OCI-LY7 (cell line): Measurements from ENCODE around the gene DGKZ. TPM values are rescaled to one million over a fixed set of nuclear protein-coding genes. Genes with fewer than 3 reads are reported as not detected.

ENCODE experiments used
- BruUV-seq: library from RNA; stranded (reverse); fragments of 400-500 nt; replicated peaks from 2 replicates; lab custom pipeline; 2021; lab: Mats Ljungman, UMichigan
- CTCF ChIA-PET: fragments of 300-600 bp; sonication (Branson Sonifier 250); formaldehyde crosslinking; loops from one replicate; lab custom pipeline; 2022; ENCODE audit warnings: antibody characterized with exemption; ENCODE audit not compliant: unreplicated experiment; lab: Charles Lee
- POLR2A ChIA-PET: fragments of 300-600 bp; sonication (Branson Sonifier 250); formaldehyde crosslinking; loops from one replicate; lab custom pipeline; 2022; ENCODE audit warnings: antibody characterized with exemption; lab: Charles Lee
- DNase-seq: peaks from one replicate; pipeline ENCODE4 v3.0.0-alpha.2; 2015; ENCODE audit warnings: low spot score
- H2AFZ ChIP-seq: fragments of 200-600 bp; sonication (generic), shearing (Covaris generic); 2 replicates; pipeline ENCODE4 v1.6.1; 2014; ENCODE audit warnings: mild to moderate bottlenecking, antibody characterized with exemption, low read length, moderate library complexity
- H3K27ac ChIP-seq: fragments of 200-600 bp; sonication (generic); 2 replicates; pipeline ENCODE4 v1.5.1; 2014; ENCODE audit warnings: mixed run types, low read depth, mild to moderate bottlenecking, moderate library complexity, low read length, inconsistent platforms; ENCODE audit not compliant: poor library complexity, severe bottlenecking
- H3K36me3 ChIP-seq: fragments of 200-600 bp; sonication (generic); 2 replicates; pipeline ENCODE4 v1.6.1; 2014; ENCODE audit warnings: mild to moderate bottlenecking, antibody characterized with exemption, low read length, moderate library complexity, mixed read lengths; ENCODE audit not compliant: insufficient read depth
- H3K4me1 ChIP-seq: fragments of 200-600 bp; sonication (generic); 2 replicates; pipeline ENCODE4 v1.5.1; 2014; ENCODE audit warnings: mild to moderate bottlenecking, low read length; ENCODE audit not compliant: insufficient read depth, poor library complexity, severe bottlenecking
- H3K4me2 ChIP-seq: fragments of 200-600 bp; sonication (generic); 2 replicates; pipeline ENCODE4 v1.6.1; 2014; ENCODE audit warnings: mild to moderate bottlenecking, low read length
- H3K4me3 ChIP-seq: fragments of 200-600 bp; sonication (generic); 2 replicates; pipeline ENCODE4 v1.5.1; 2014; ENCODE audit warnings: mild to moderate bottlenecking, low read depth, low read length; ENCODE audit not compliant: poor library complexity, severe bottlenecking
- H3K79me2 ChIP-seq: fragments of 200-600 bp; sonication (generic); 2 replicates; pipeline ENCODE4 v1.6.1; 2016; ENCODE audit warnings: low read depth, mild to moderate bottlenecking, low read length, moderate library complexity, mixed read lengths; ENCODE audit not compliant: insufficient read depth
- H3K9me2 ChIP-seq: fragments of 200-600 bp; sonication (generic); 2 replicates; pipeline ENCODE4 v1.6.1; 2016; ENCODE audit warnings: mild to moderate bottlenecking, low read length, mixed read lengths; ENCODE audit not compliant: insufficient read depth
- H3K9me3 ChIP-seq: fragments of 200-600 bp; sonication (generic); 2 replicates; pipeline ENCODE4 v1.6.1; 2014; ENCODE audit warnings: mild to moderate bottlenecking, mixed run types, low read length, mixed read lengths
- H4K20me1 ChIP-seq: fragments of 200-600 bp; sonication (generic); 2 replicates; pipeline ENCODE4 v1.6.1; 2014; ENCODE audit warnings: mild to moderate bottlenecking, antibody characterized with exemption, low read length, moderate library complexity, mixed read lengths; ENCODE audit not compliant: insufficient read depth
- EZH2phosphoT487 ChIP-seq: fragments of 200-600 bp; sonication (generic); IDR thresholded peaks from 2 replicates; pipeline ENCODE4 v1.6.1; 2018; ENCODE audit warnings: low read depth, borderline replicate concordance, mild to moderate bottlenecking, mixed run types, antibody characterized with exemption, low read length, moderate library complexity, mixed read lengths
- intact Hi-C: fragments of 100-400 bp; cut with micrococcal nuclease; formaldehyde crosslinking; loops from one replicate; pipeline ENCODE4 v1.10.0; 2022; ENCODE audit not compliant: unreplicated experiment
- total RNA-seq, 2 experiments: library from RNA; depleted of rRNA in 1 of 2; stranded (reverse); fragments of >200 nt in 1 of 2; shearing (Covaris generic) in 1 of 2; gene quantifications; 2 replicates each; pipeline ENCODE4 v1.2.3, GENCODE V29; 2014 to 2022
- TF ChIP-seq, protein P1 (sequence below): fragments of 200-600 bp; sonication (generic); conservative IDR thresholded peaks from 2 replicates; pipeline ENCODE4 v1.5.1; 2014; ENCODE audit warnings: mild to moderate bottlenecking, antibody characterized with exemption, low read length, moderate library complexity, mixed read lengths

Gene DGKZ
- total RNA-seq, 2 experiments from 2014 or later: 134 to 141 TPM

DNA sequence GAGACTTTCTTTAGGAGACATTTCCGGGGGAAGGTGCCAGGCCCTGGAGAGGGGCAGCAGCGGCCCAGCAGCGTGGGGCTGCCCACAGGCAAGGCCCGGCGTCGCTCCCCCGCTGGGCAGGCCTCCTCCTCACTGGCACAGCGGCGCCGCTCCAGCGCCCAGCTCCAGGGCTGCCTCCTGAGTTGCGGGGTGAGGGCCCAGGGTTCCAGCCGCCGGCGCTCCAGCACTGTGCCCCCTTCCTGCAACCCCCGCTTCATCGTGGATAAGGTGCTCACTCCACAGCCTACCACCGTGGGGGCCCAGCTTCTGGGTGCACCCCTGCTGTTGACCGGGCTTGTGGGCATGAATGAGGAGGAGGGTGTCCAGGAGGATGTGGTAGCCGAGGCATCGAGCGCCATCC lies 19.0 kb downstream of the DGKZ start:
- Histone ChIP-seq H3K9me3 (no peaks in the 10 kb centered on the region), H3K4me3 (no peak overlapping the region), H3K9me2 (no peaks in the 10 kb centered on the region), H3K4me2 (no peak overlapping the region), H3K36me3 (peaks cover 52% of the 10 kb centered on the region), H3K27ac (no peak overlapping the region), H3K79me2 (peaks cover 19% of the 10 kb centered on the region), H2AFZ (no peak overlapping the region), H3K4me1 (peaks cover 18% of the 10 kb centered on the region), H4K20me1 (peaks cover 8% of the 10 kb centered on the region; the same call in 1 of the 2 replicates)
- intact Hi-C loops: no loop called here
- no TSS peak for BruUV-seq
- POLR2A ChIA-PET: interaction anchor here (0.8 kb wide), 1 partner anchor 18 kb away, joined by 4 read pairs; no protein-coding TSS in a partner anchor
- TF ChIP-seq, protein P1, sequence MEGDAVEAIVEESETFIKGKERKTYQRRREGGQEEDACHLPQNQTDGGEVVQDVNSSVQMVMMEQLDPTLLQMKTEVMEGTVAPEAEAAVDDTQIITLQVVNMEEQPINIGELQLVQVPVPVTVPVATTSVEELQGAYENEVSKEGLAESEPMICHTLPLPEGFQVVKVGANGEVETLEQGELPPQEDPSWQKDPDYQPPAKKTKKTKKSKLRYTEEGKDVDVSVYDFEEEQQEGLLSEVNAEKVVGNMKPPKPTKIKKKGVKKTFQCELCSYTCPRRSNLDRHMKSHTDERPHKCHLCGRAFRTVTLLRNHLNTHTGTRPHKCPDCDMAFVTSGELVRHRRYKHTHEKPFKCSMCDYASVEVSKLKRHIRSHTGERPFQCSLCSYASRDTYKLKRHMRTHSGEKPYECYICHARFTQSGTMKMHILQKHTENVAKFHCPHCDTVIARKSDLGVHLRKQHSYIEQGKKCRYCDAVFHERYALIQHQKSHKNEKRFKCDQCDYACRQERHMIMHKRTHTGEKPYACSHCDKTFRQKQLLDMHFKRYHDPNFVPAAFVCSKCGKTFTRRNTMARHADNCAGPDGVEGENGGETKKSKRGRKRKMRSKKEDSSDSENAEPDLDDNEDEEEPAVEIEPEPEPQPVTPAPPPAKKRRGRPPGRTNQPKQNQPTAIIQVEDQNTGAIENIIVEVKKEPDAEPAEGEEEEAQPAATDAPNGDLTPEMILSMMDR: no peak
- TF ChIP-seq EZH2phosphoT487: no peak
- CTCF ChIA-PET: no interaction called here
- DNase-seq: no peak

DNA sequence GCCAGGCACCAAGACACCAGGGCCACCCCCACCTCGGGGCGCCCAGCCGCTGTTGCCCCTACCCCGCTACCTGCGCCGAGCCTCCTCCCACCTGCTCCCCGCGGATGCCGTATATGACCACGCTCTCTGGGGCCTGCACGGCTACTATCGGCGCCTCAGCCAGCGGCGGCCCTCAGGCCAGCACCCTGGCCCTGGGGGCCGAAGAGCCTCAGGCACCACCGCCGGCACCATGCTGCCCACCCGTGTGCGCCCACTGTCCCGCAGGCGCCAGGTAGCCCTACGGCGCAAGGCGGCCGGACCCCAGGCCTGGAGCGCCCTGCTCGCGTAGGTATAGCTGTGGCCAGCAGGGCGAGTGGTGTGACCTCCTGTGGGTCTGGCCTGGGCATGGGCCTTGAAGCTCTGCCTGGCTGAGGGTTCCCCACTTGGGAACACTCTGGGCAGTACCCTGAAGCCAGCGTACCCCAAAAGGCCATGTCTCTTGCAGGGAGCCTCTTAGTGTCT lies 19.4 kb downstream of the DGKZ start:
- Histone ChIP-seq H3K4me3 (no peak overlapping the region), H3K27ac (no peak overlapping the region), H2AFZ (no peak overlapping the region), H3K9me3 (no peaks in the 10 kb centered on the region), H3K4me2 (no peak overlapping the region), H3K36me3 (peaks cover 56% of the 10 kb centered on the region), H3K9me2 (no peaks in the 10 kb centered on the region), H4K20me1 (peaks cover 8% of the 10 kb centered on the region; the same call in 1 of the 2 replicates), H3K79me2 (peaks cover 16% of the 10 kb centered on the region), H3K4me1 (peaks cover 17% of the 10 kb centered on the region)
- intact Hi-C loops: loop anchor here (1.0 kb wide), 2 partner anchors 14 to 19 kb away; partner anchors contain the start of gene DGKZ
- CTCF ChIA-PET: no interaction called here
- POLR2A ChIA-PET: interaction anchor here (0.8 kb wide), 1 partner anchor 18 kb away, joined by 4 read pairs; no protein-coding TSS in a partner anchor
- no TSS peak for BruUV-seq
- DNase-seq: no peak
- TF ChIP-seq, protein P1: no peak
- no peak for TF ChIP-seq EZH2phosphoT487
